Measurements from ENCODE around the gene SNX7.

DNA sequence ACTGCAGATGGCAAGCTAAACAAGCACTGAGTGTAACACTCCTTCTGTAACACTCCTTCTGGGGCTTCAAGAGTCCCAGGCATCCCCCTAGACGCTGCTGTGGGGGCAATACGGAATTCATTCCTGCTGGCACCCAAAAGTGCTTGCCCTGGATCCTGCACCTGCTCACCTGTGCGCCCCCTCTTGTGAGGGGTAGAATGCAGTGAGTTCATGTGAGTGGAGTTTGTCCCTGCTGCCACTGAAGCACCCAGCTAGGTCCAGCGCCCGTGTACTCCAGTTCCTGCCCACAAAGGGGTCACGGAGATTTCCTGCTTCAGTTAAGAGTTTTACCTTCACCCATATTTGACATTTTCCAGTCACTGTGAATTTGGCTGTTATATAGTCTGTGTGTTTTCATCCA, 130.0 kb downstream of the SNX7 start:
- TF ChIP-seq POLR2AphosphoS5 (IDR thresholded peaks at IDR 0.05) (no peak), POLR2A (IDR thresholded peaks at IDR 0.05) (no peak)
- TF ChIP-seq, protein P1, sequence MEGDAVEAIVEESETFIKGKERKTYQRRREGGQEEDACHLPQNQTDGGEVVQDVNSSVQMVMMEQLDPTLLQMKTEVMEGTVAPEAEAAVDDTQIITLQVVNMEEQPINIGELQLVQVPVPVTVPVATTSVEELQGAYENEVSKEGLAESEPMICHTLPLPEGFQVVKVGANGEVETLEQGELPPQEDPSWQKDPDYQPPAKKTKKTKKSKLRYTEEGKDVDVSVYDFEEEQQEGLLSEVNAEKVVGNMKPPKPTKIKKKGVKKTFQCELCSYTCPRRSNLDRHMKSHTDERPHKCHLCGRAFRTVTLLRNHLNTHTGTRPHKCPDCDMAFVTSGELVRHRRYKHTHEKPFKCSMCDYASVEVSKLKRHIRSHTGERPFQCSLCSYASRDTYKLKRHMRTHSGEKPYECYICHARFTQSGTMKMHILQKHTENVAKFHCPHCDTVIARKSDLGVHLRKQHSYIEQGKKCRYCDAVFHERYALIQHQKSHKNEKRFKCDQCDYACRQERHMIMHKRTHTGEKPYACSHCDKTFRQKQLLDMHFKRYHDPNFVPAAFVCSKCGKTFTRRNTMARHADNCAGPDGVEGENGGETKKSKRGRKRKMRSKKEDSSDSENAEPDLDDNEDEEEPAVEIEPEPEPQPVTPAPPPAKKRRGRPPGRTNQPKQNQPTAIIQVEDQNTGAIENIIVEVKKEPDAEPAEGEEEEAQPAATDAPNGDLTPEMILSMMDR (IDR thresholded peaks at IDR 0.05): no peak

Data from breast epithelium (tissue), 3 donors.